ENCODE measurements around the gene TOMM40. TPM values are rescaled to one million over a fixed set of nuclear protein-coding genes. Genes with fewer than 3 reads are reported as not detected.
A peak's percentile ranks its signal among the peaks of the same experiment; 100 is the strongest.

The TOMM40 gene
- total and polyA plus RNA-seq, 2 of the 13 experiments (the other 11 are each of a cell fraction or from before 2014, with no cell fraction given) = 72.0 to 110 TPM

DNA sequence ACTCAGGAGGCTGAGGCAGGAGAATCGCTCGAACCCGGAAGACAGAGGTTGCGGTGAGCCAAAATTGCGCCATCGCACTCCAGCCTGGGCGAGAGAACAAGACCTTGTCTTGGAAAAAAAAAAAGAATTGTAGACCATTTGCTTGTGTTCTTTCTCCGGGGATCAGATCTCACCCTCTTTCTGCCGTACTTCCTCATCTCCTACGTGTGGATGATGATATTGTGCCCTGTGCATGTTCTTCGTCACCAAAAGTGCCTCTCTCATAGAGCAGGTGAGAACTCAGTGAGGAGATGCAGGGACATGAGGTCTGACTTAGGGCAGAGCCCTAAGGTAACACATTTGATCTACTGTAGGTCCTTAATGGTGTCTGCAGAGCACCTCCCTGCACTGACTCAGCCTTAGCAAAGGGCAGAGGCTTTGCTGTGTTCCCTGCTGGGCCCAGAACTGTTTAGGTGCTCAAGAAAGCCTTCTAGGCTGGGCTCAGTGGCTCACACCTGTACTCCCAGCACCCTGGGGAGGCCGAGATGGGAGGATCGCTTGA is 56.1 kb downstream of the TOMM40 start (continued):
- TF ChIP-seq, protein P1, sequence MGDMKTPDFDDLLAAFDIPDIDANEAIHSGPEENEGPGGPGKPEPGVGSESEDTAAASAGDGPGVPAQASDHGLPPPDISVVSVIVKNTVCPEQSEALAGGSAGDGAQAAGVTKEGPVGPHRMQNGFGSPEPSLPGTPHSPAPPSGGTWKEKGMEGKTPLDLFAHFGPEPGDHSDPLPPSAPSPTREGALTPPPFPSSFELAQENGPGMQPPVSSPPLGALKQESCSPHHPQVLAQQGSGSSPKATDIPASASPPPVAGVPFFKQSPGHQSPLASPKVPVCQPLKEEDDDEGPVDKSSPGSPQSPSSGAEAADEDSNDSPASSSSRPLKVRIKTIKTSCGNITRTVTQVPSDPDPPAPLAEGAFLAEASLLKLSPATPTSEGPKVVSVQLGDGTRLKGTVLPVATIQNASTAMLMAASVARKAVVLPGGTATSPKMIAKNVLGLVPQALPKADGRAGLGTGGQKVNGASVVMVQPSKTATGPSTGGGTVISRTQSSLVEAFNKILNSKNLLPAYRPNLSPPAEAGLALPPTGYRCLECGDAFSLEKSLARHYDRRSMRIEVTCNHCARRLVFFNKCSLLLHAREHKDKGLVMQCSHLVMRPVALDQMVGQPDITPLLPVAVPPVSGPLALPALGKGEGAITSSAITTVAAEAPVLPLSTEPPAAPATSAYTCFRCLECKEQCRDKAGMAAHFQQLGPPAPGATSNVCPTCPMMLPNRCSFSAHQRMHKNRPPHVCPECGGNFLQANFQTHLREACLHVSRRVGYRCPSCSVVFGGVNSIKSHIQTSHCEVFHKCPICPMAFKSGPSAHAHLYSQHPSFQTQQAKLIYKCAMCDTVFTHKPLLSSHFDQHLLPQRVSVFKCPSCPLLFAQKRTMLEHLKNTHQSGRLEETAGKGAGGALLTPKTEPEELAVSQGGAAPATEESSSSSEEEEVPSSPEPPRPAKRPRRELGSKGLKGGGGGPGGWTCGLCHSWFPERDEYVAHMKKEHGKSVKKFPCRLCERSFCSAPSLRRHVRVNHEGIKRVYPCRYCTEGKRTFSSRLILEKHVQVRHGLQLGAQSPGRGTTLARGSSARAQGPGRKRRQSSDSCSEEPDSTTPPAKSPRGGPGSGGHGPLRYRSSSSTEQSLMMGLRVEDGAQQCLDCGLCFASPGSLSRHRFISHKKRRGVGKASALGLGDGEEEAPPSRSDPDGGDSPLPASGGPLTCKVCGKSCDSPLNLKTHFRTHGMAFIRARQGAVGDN (CRISPR knock-in tag; IDR thresholded peaks at IDR 0.05) = peak; percentile 52
- TF ChIP-seq, protein P2, sequence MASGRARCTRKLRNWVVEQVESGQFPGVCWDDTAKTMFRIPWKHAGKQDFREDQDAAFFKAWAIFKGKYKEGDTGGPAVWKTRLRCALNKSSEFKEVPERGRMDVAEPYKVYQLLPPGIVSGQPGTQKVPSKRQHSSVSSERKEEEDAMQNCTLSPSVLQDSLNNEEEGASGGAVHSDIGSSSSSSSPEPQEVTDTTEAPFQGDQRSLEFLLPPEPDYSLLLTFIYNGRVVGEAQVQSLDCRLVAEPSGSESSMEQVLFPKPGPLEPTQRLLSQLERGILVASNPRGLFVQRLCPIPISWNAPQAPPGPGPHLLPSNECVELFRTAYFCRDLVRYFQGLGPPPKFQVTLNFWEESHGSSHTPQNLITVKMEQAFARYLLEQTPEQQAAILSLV (CRISPR knock-in tag; IDR thresholded peaks at IDR 0.05; ENCODE audit: borderline replicate concordance) = no peak; the same call in 1 of the 2 replicates
- TF ChIP-seq RCOR2 (CRISPR knock-in tag; IDR thresholded peaks at IDR 0.05) (no peak), REL (CRISPR knock-in tag; conservative IDR thresholded peaks at IDR 0.05) (no peak)

DNA sequence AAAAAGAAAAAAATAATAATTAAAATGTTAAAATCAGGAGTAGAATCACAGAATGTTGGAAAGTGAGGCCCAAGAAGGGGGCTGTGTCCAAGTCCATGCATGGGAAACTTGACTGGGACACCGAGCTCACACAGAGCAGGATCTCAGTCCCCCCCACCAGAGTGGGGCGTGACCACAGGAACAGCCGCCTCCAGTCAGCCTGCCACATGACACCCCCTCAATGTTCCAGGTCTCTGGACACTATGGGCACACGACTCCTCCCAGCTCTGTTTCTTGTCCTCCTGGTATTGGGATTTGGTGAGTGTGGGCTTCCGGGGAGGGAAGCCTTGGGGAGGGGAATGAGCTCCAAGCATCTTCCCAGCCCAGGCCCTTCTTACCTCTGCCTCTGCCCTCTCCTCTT is 57.2 kb downstream of the TOMM40 start:
- no peaks in the 10 kb centered on the region; a peak in 1 of 5 replicates for H3K27me3 ChIP-seq (ENCODE audit: control insufficient read depth in 1 of 2, insufficient read depth in 2 of 2, low read length in 2 of 2)
- peak overlapping the region in 1 of 3 experiments; percentile 79; a peak in 3 of 6 replicates for H3K4me3 ChIP-seq (replicated peaks in 1 of 3; ENCODE audit: insufficient read depth in 1 of 3, low read depth in 2 of 3, low read length in 3 of 3)
- no peak for FAIRE-seq
- in situ Hi-C loops (cut with HindIII; ENCODE audit: extremely low pct_ligation_motif_present, low pct_unique_long_range_greater_than_20kb) (loop anchor here (5.0 kb wide), 1 partner anchor 36 kb away; the partner anchor contains the start of gene APOC1), intact Hi-C loops (cut with micrococcal nuclease; ENCODE audit: unreplicated experiment) (no loop called here)
- TF ChIP-seq RBFOX2 (IDR thresholded peaks at IDR 0.05; ENCODE audit: low read depth, low read length) = peak; percentile 63
- TF ChIP-seq ZNF260 (CRISPR knock-in tag; IDR thresholded peaks at IDR 0.05; ENCODE audit: borderline replicate concordance, low read depth) = no peak
- no peak for TF ChIP-seq ATAD3A (CRISPR knock-in tag; IDR thresholded peaks at IDR 0.05)
- TF ChIP-seq POLR2A (IDR thresholded peaks at IDR 0.05; ENCODE audit: insufficient read depth in 1 of 2, low read depth in 2 of 2, low read length in 2 of 2) = peak in 1 of 2 experiments; percentile 58; a peak in 2 of 4 replicates
- no peak for TF ChIP-seq ZC3H4 (CRISPR knock-in tag; IDR thresholded peaks at IDR 0.05; ENCODE audit: borderline replicate concordance)
- DNase-seq (ENCODE audit: low spot score) = no peak
- H4K20me1 ChIP-seq (ENCODE audit: insufficient read depth, low read length) = no peaks in the 10 kb centered on the region
- no peak for ATAC-seq
- no peak overlapping the region for H2AFZ ChIP-seq (ENCODE audit: low read length)
- H3K4me1 ChIP-seq (ENCODE audit: insufficient read depth, low read length) = peaks cover 81% of the 10 kb centered on the region
- ChIA-PET POLR2A (interaction anchor here (1.1 to 7.3 kb wide), 9 partner anchors 9 to 58 kb away, joined by 3 to 119 read pairs (median 18); partner anchors contain the start of genes APOC1, APOE and TOMM40), CTCF (ENCODE audit: low intra/inter-chr PET ratio, low total read pairs) (no interaction called here)
- H3K9ac ChIP-seq (ENCODE audit: insufficient read depth, low read depth, low read length) = peak overlapping the region; percentile 43; the same call in 1 of the 2 replicates
- peaks cover 29% of the 10 kb centered on the region for H3K79me2 ChIP-seq (ENCODE audit: insufficient read depth, low read length)
- BruUV-seq (replicated peaks) = no TSS peak
- peaks cover 4 to 7% of the 10 kb centered on the region in 2 experiments for H3K36me3 ChIP-seq (replicated peaks in 1 of 2; ENCODE audit: control insufficient read depth in 1 of 2, insufficient read depth in 2 of 2, low read length in 2 of 2)
- peak overlapping the region; percentile 87 for H3K4me2 ChIP-seq (ENCODE audit: low read depth, low read length)
- H3K9me3 ChIP-seq (ENCODE audit: low read length) = no peaks in the 10 kb centered on the region
- 94% methylated on average over 3 of the region's 5 CpGs for WGBS (ENCODE audit: low lambda C conversion rate)
- peak overlapping the region; percentile 46 for H3K27ac ChIP-seq (ENCODE audit: extremely low read length, insufficient read depth, low read length)

All from HepG2 (cell line).